ENCODE data around the gene SLIT1. TPM values are rescaled to one million over a fixed set of nuclear protein-coding genes. Genes with fewer than 3 reads are reported as not detected.

Gene SLIT1
- total RNA-seq, 1 donor from 2014 or later, result 0.23 TPM

DNA sequence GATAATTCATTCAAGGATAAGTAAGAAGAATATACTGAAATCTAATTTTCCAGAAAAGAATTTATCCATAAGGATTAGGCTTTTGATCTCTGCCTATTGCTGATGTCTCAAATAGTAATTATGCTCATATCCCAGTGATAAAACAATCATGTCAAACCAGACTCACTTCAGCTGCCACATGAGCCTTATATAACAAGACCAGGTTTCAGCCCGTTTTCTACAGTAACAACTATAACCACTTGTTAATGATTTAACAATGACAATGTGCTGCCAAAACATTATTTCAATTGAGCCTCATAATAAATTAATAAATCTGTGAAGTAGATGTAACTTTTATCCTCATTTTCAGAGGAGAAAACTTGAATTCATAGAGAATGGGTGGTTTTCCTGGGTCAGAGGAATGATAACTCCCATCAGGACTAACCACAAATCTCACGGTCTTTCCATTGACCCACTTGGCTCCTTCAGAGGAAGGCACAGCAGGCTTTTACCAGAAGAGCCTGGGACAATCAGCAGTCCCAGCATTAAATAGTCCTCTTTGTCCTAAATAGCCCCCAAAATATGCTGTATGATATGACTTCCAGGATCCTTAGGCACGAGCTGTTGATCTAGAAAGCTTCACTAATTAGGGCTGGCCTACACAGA lies 42.5 kb upstream of the SLIT1 start:
- no peak overlapping the region for H3K27ac Mint-ChIP-seq (ENCODE audit: unreplicated experiment)
- no peaks in the 10 kb centered on the region for H3K27me3 ChIP-seq (ENCODE audit: insufficient read depth, low read length)
- H4K20me1 ChIP-seq (ENCODE audit: insufficient read depth, low read length), result peaks cover 3% of the 10 kb centered on the region
- FAIRE-seq (no peak), DNase-seq (ENCODE audit: low read depth) (no peak)
- no peak overlapping the region for H3K4me2 ChIP-seq (ENCODE audit: low read length)
- peaks cover 2% of the 10 kb centered on the region for H3K36me3 Mint-ChIP-seq (ENCODE audit: low read depth, unreplicated experiment)
- H2AFZ ChIP-seq (ENCODE audit: low read depth, low read length), result no peak overlapping the region
- no peaks in the 10 kb centered on the region for H3K79me2 ChIP-seq (ENCODE audit: insufficient read depth, low read length)
- no peak overlapping the region for H3K27ac ChIP-seq (ENCODE audit: low read depth, low read length)
- no peak overlapping the region for H3K9ac ChIP-seq (ENCODE audit: low read length)
- H3K36me3 ChIP-seq (ENCODE audit: insufficient read depth, low read length), result peaks cover 9% of the 10 kb centered on the region
- no peak overlapping the region for H3K4me3 Mint-ChIP-seq (ENCODE audit: unreplicated experiment)
- no peak overlapping the region for H3K4me3 ChIP-seq (ENCODE audit: insufficient read depth, low read depth, low read length)
- no peaks in the 10 kb centered on the region for H3K4me1 ChIP-seq (ENCODE audit: insufficient read depth, low read length)
- peaks cover 6% of the 10 kb centered on the region for H3K4me1 Mint-ChIP-seq (ENCODE audit: low read depth, unreplicated experiment)
- H3K9me3 Mint-ChIP-seq (ENCODE audit: unreplicated experiment), result no peaks in the 10 kb centered on the region
- no peaks in the 10 kb centered on the region for H3K27me3 Mint-ChIP-seq (ENCODE audit: low read depth, unreplicated experiment)
- TF ChIP-seq EZH2 (IDR thresholded peaks at IDR 0.05; ENCODE audit: insufficient read depth, low read length), result no peak
- TF ChIP-seq, protein P1, sequence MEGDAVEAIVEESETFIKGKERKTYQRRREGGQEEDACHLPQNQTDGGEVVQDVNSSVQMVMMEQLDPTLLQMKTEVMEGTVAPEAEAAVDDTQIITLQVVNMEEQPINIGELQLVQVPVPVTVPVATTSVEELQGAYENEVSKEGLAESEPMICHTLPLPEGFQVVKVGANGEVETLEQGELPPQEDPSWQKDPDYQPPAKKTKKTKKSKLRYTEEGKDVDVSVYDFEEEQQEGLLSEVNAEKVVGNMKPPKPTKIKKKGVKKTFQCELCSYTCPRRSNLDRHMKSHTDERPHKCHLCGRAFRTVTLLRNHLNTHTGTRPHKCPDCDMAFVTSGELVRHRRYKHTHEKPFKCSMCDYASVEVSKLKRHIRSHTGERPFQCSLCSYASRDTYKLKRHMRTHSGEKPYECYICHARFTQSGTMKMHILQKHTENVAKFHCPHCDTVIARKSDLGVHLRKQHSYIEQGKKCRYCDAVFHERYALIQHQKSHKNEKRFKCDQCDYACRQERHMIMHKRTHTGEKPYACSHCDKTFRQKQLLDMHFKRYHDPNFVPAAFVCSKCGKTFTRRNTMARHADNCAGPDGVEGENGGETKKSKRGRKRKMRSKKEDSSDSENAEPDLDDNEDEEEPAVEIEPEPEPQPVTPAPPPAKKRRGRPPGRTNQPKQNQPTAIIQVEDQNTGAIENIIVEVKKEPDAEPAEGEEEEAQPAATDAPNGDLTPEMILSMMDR (IDR thresholded peaks at IDR 0.05; ENCODE audit: insufficient read depth, low read depth, low read length), result no peak
- no peaks in the 10 kb centered on the region for H3K9me3 ChIP-seq (ENCODE audit: insufficient read depth, low read depth, low read length)

DNA sequence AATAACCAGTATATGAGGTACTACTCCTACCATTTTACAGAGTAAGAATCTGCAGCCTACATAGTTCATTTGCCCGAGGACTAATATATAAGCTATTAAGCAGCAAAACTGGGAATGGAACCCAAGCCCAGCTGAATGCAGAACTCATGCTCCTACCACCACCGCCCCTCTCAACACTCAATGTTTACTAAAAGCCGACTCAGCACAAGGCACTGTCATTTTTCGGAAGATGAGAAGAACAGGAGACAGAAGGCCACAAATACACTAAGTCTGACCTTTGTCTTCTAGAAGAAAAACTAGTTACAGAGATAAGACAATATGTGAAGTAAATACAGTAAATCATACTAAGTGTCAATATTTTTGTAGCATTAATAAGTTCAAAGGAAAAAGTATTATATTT lies 40.6 kb upstream of the SLIT1 start:
- Histone ChIP-seq H4K20me1 (ENCODE audit: insufficient read depth, low read length) (peaks cover 3% of the 10 kb centered on the region), H2AFZ (ENCODE audit: low read depth, low read length) (no peak overlapping the region), H3K36me3 (ENCODE audit: insufficient read depth, low read length) (peaks cover 9% of the 10 kb centered on the region), H3K27me3 (ENCODE audit: insufficient read depth, low read length) (no peaks in the 10 kb centered on the region), H3K79me2 (ENCODE audit: insufficient read depth, low read length) (no peaks in the 10 kb centered on the region), H3K9me3 (ENCODE audit: insufficient read depth, low read depth, low read length) (no peaks in the 10 kb centered on the region), H3K4me3 (ENCODE audit: insufficient read depth, low read depth, low read length) (no peak overlapping the region), H3K27ac (ENCODE audit: low read depth, low read length) (no peak overlapping the region), H3K4me1 (ENCODE audit: insufficient read depth, low read length) (no peaks in the 10 kb centered on the region), H3K4me2 (ENCODE audit: low read length) (no peak overlapping the region), H3K9ac (ENCODE audit: low read length) (no peak overlapping the region)
- H3K9me3 Mint-ChIP-seq (ENCODE audit: unreplicated experiment), result no peaks in the 10 kb centered on the region
- FAIRE-seq (no peak), DNase-seq (ENCODE audit: low read depth) (no peak)
- H3K36me3 Mint-ChIP-seq (ENCODE audit: low read depth, unreplicated experiment), result peaks cover 7% of the 10 kb centered on the region
- no peaks in the 10 kb centered on the region for H3K27me3 Mint-ChIP-seq (ENCODE audit: low read depth, unreplicated experiment)
- peaks cover 6% of the 10 kb centered on the region for H3K4me1 Mint-ChIP-seq (ENCODE audit: low read depth, unreplicated experiment)
- H3K27ac Mint-ChIP-seq (ENCODE audit: unreplicated experiment), result no peak overlapping the region
- H3K4me3 Mint-ChIP-seq (ENCODE audit: unreplicated experiment), result no peak overlapping the region
- TF ChIP-seq, protein P1 (IDR thresholded peaks at IDR 0.05; ENCODE audit: insufficient read depth, low read depth, low read length), result no peak
- no peak for TF ChIP-seq EZH2 (IDR thresholded peaks at IDR 0.05; ENCODE audit: insufficient read depth, low read length)
